ENCODE data around the gene NT5C3A. TPM values are rescaled to one million over a fixed set of nuclear protein-coding genes. Genes with fewer than 3 reads are reported as not detected.
"Not testable (repeated sequence)": the region's sequence is repeated elsewhere in the genome, so short reads cannot be mapped to it uniquely, and the experiment has no call there.

Gene NT5C3A
- total RNA-seq, 1 donor from 2014 or later = 14.5 TPM

DNA sequence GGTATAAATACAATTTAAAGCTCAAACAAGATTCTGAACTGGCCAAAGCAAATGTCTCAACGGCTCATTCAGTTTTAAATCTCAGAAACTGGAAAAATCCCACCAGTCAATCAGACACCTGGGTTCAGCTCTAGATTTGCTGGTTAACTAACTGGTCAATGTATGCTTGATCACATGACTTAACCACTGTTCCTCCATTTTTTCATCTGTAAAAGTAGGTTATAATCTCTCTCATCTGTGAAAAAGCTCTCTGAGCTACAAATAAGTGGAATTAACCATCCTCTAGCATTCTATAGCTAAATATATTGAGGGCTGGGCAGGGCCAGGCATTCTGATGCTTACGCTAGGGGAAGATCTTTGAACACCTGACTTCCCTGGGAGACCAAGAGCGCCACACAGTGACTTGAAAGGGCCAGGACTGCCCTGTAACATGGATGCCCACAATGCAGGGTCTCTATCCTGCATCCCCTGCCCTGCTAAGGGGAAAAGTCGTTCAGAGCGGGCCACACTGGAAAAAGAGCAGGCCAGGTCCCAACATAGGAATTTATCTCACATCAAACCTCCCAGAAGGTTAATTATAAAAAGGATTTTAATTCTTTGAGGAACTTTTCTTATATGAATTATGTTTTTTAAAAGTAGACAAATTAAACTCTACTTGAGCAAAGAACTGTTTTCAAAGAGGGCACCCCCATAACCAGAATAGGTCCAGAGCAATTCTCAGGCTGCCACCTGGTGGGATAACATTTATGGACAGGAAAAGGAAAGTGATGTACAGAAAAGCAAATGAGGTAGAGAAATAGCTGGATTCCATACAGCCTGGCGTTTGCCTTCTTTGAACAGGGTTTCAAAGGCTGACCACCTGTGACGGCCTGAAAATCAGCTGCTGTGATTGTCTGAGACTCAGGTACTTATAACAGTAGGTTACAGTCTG, 44.8 kb upstream of the NT5C3A start:
- H3K36me3 Mint-ChIP-seq (ENCODE audit: low read depth) = peaks cover 4% of the 10 kb centered on the region
- H3K27ac Mint-ChIP-seq (ENCODE audit: unreplicated experiment) = peak overlapping the region; percentile 39
- TF ChIP-seq, protein P1, sequence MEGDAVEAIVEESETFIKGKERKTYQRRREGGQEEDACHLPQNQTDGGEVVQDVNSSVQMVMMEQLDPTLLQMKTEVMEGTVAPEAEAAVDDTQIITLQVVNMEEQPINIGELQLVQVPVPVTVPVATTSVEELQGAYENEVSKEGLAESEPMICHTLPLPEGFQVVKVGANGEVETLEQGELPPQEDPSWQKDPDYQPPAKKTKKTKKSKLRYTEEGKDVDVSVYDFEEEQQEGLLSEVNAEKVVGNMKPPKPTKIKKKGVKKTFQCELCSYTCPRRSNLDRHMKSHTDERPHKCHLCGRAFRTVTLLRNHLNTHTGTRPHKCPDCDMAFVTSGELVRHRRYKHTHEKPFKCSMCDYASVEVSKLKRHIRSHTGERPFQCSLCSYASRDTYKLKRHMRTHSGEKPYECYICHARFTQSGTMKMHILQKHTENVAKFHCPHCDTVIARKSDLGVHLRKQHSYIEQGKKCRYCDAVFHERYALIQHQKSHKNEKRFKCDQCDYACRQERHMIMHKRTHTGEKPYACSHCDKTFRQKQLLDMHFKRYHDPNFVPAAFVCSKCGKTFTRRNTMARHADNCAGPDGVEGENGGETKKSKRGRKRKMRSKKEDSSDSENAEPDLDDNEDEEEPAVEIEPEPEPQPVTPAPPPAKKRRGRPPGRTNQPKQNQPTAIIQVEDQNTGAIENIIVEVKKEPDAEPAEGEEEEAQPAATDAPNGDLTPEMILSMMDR (IDR thresholded peaks at IDR 0.05) = peak; percentile 84
- no peaks in the 10 kb centered on the region for H3K27me3 Mint-ChIP-seq (ENCODE audit: low read depth)
- H3K4me3 Mint-ChIP-seq (ENCODE audit: unreplicated experiment) = peak overlapping the region; percentile 94
- no peak for DNase-seq (ENCODE audit: low spot score)
- no peaks in the 10 kb centered on the region for H3K9me3 Mint-ChIP-seq (ENCODE audit: low read depth)
- peaks cover 39% of the 10 kb centered on the region for H3K4me1 Mint-ChIP-seq (ENCODE audit: low read depth)

DNA sequence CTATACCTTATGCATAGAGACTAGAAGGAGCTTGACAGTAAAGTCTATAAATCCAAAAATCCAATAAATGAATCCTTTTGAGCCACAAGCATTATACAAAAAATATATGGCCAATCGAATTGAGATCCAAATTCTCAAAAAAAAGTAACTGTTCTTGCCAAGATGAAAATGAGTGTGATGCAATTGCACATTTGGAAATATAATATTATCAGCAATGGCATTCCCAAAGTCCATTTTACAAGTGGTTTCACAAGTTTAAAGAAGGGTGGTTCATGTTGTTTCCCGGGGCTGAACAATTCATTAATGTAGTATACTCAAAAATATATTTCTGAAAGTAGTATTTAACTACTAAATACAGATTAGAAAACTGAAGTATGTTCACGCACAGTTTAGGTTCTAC, 39.3 kb upstream of the NT5C3A start:
- DNase-seq (ENCODE audit: low spot score) = no peak
- Mint-ChIP-seq H3K27ac (ENCODE audit: unreplicated experiment) (no peak overlapping the region), H3K36me3 (ENCODE audit: low read depth) (peaks cover 29% of the 10 kb centered on the region), H3K27me3 (ENCODE audit: low read depth) (no peaks in the 10 kb centered on the region), H3K9me3 (ENCODE audit: low read depth) (no peaks in the 10 kb centered on the region), H3K4me1 (ENCODE audit: low read depth) (peaks cover 16% of the 10 kb centered on the region), H3K4me3 (ENCODE audit: unreplicated experiment) (no peak overlapping the region)
- TF ChIP-seq, protein P1 (IDR thresholded peaks at IDR 0.05) = no peak

DNA sequence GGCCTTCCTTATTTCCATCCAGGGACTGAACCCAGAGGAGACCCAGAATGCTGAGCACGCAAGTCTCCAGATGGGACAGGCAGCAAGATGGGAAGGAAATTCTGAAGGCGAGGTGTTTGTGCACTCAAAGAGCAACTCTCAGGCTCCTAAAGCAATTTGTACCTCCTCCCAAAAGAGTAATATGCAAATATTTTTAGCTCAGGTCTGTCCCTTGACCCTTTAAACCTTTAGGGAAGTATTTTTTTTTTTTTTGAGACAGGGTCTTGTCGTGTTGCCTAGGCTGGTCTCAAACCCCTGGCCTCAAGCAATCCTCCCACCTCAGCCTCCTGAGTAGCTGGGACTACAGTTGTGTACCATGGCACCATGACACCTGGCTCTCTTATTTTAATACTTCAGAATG, 38.2 kb upstream of the NT5C3A start:
- no peak for DNase-seq (ENCODE audit: low spot score)
- Mint-ChIP-seq H3K4me1 (ENCODE audit: low read depth) (peaks cover 7% of the 10 kb centered on the region), H3K36me3 (ENCODE audit: low read depth) (peaks cover 39% of the 10 kb centered on the region), H3K27ac (ENCODE audit: unreplicated experiment) (no peak overlapping the region), H3K27me3 (ENCODE audit: low read depth) (no peaks in the 10 kb centered on the region), H3K4me3 (ENCODE audit: unreplicated experiment) (no peak overlapping the region), H3K9me3 (ENCODE audit: low read depth) (no peaks in the 10 kb centered on the region)
- TF ChIP-seq, protein P1 (IDR thresholded peaks at IDR 0.05) = no peak

DNA sequence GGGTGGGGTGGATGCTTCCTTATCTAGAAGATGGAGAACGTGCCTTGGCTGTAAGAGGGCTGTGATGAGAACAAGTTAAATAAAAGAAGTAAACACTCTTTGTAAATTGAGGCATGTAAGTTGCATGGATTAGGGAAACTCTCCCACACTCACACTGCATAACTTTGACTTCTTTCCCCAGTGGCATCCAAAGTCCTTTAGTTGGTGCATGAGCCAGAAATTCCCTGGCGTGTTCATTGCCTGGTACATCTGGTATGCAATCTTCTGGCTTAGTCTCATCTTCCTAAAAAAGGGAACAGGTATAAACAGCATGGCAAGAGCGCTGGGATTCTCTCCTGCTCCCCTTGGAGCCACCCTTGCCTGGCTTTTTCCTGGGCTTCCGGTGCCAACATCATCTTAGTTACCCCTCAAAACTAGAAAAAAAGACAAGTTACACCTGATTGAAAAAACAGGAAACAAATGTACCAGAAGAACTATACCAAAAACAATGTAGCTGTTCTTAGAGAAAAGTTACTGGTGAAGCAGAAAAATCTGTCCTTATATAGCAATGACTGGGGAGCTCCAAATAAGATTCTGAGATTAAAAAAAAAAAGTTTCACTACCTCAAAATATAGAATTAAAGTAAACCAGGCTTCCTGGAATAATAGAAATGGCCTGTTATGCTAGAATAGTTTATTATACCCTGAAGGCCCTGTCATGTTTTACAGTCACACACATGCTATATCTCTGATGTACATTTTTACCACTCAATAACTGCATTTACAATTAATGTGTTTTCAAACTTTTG, 36.8 kb upstream of the NT5C3A start:
- Mint-ChIP-seq H3K4me3 (ENCODE audit: unreplicated experiment) (no peak overlapping the region), H3K9me3 (ENCODE audit: low read depth) (no peaks in the 10 kb centered on the region), H3K36me3 (ENCODE audit: low read depth) (peaks cover 47% of the 10 kb centered on the region), H3K27me3 (ENCODE audit: low read depth) (no peaks in the 10 kb centered on the region), H3K27ac (ENCODE audit: unreplicated experiment) (no peak overlapping the region), H3K4me1 (ENCODE audit: low read depth) (no peaks in the 10 kb centered on the region)
- DNase-seq (ENCODE audit: low spot score) = no peak
- TF ChIP-seq, protein P1 (IDR thresholded peaks at IDR 0.05) = no peak

DNA sequence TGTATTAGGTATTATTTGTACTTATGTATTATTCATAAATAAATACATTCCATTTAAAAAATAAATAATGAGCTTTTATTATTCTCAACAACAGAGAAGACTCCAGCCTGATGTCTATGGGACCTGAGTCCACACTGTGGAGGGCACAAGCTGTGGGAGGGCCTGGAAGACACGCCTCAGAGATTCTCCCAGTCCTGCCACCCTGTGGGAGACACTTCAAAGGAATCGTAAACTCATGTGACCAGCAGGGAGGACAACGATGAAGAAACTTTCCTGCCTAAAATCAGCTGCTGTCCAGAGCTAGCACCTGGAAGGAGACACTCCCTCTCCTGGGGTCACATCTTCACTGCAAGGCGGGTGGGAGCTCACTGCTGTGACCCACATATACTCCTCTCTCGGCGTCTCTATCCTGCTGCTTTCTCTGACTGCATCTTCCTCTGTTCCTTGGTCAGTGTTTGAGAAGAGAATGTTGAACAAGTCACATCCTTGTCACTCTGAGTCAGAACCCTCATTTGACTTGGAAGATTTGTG, 32.2 kb upstream of the NT5C3A start:
- H3K36me3 Mint-ChIP-seq (ENCODE audit: low read depth) = peaks cover 46% of the 10 kb centered on the region
- not testable (repeated sequence) for DNase-seq (ENCODE audit: low spot score); H3K4me1 Mint-ChIP-seq (ENCODE audit: low read depth); H3K27me3 Mint-ChIP-seq (ENCODE audit: low read depth); H3K4me3 Mint-ChIP-seq (ENCODE audit: unreplicated experiment); H3K9me3 Mint-ChIP-seq (ENCODE audit: low read depth); H3K27ac Mint-ChIP-seq (ENCODE audit: unreplicated experiment)
